Esophagus (tissue), 2 donors: ENCODE measurements around the gene MPDU1. TPM values are rescaled to one million over a fixed set of nuclear protein-coding genes. Genes with fewer than 3 reads are reported as not detected.
A peak's percentile ranks its signal among the peaks of the same experiment; 100 is the strongest.
"Not testable (repeated sequence)": the region's sequence is repeated elsewhere in the genome, so short reads cannot be mapped to it uniquely, and the experiment has no call there.

Source experiments
- H3K27ac ChIP-seq, 2 donors: one replicate each; pipeline ENCODE4 v1.5.1; 2013; ENCODE audit warnings: low read depth in 2 of 2, mild to moderate bottlenecking in 2 of 2, inconsistent platforms in 1 of 2, low read length in 1 of 2, moderate library complexity in 1 of 2
- H3K27me3 ChIP-seq, 2 donors: one replicate each; pipeline ENCODE4 v1.6.1; 2013; ENCODE audit warnings: low read length in 2 of 2, control low read depth in 1 of 2, mild to moderate bottlenecking in 1 of 2; ENCODE audit not compliant: insufficient read depth in 2 of 2, control insufficient read depth in 1 of 2
- H3K36me3 ChIP-seq, 2 donors: one replicate each; pipeline ENCODE4 v1.6.1; 2013; ENCODE audit warnings: low read length in 1 of 2; ENCODE audit not compliant: control insufficient read depth in 2 of 2, insufficient read depth in 2 of 2
- H3K4me1 ChIP-seq, 2 donors: one replicate each; pipeline ENCODE4 v1.6.1; 2013; ENCODE audit warnings: low read length in 1 of 2; ENCODE audit not compliant: control insufficient read depth in 2 of 2, insufficient read depth in 2 of 2
- H3K4me3 ChIP-seq, 2 donors: one replicate each; pipeline ENCODE4 v1.5.1; 2013; ENCODE audit warnings: low read length in 2 of 2, mild to moderate bottlenecking in 2 of 2, low read depth in 1 of 2, moderate library complexity in 1 of 2
- H3K9me3 ChIP-seq, 2 donors: one replicate each; pipeline ENCODE4 v1.6.1; 2013; ENCODE audit warnings: mild to moderate bottlenecking in 2 of 2, low read depth in 1 of 2, low read length in 1 of 2, moderate library complexity in 1 of 2; ENCODE audit not compliant: control insufficient read depth in 2 of 2, insufficient read depth in 1 of 2
- WGBS, 2 donors: extraction: QIAGEN DNeasy Blood & Tissue Kit; methylation state at CpG; one replicate each; pipeline ENCODE4 v1.1.7; 2013; 5-methylcytosine and 5-hydroxymethylcytosine counted together
- polyA plus RNA-seq, 2 donors: library from polyadenylated mRNA; stranded (reverse); fragments of 200-250 nt; gene quantifications; one replicate each; pipeline ENCODE4 v1.2.3, GENCODE V29; 2013
- donor health status: healthy with polysubstance abuse.
- donor health status: Bipolar disorder and iron deficiency.

Gene MPDU1
- polyA plus RNA-seq, 2 donors, result 56.9 to 60.0 TPM

DNA sequence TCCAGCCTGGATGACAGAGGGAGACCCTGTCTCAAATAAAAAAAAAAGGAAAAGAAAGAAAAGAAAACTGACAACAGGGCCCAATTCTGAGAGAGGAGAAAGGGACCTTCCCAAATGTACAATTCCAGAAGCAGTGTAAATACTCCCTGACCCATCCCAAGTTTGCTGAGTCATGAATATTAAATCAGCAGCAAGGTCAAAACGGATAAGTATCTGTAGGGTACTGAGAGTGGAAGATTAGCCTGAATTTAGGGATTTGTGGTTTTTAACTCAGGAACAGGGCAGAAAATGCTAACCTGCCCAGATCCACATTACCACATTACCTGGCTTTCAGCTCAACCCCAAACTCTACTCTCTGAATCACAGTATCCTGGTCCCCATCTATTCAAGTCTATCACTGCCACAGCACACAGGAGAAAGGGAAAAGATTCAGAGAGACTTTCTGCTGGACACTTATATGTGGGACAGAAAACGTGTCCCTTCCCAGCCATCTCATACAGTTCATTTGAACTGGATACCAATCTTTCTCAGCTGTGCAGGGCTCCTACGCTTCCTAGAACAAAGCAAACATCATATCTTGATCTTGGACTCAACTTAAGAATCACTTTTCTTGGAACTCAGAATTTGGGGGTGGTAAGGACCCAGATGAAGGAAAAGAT lies 28.1 kb downstream of the MPDU1 start:
- Histone ChIP-seq H3K27ac (no peak overlapping the region), H3K27me3 (no peaks in the 10 kb centered on the region), H3K4me1 (no peaks in the 10 kb centered on the region), H3K9me3 (no peaks in the 10 kb centered on the region), H3K36me3 (peaks cover 0 to 2% of the 10 kb centered on the region in 2 donors), H3K4me3 (no peak overlapping the region)
- WGBS, 2 donors, result 57 to 62% methylated on average over 3 of the region's 3 CpGs

DNA sequence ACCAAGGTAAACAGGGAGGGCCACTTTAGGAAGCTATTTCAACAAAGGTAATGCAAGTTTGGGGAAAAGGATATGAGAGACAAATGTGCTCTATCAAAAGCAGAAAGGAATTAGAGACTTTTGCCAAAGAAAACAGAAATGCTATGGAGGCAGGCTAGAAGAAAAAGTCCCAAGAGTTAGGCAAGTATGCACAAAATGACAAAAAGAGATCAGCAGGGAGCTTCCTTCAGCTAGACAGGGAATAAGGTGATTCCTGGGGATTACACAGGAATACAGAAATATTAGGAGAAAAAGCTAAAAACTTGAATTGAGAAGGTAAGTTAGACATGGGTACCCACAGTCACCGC lies 28.6 kb downstream of the MPDU1 start:
- H3K27ac ChIP-seq, result no peak overlapping the region
- WGBS, 2 donors, result 96 to 97% methylated on average over 1 of the region's 1 CpG
- no peaks in the 10 kb centered on the region for H3K27me3 ChIP-seq
- H3K4me3 ChIP-seq, result no peak overlapping the region
- H3K9me3 ChIP-seq, result no peaks in the 10 kb centered on the region
- H3K4me1 ChIP-seq, result no peaks in the 10 kb centered on the region
- H3K36me3 ChIP-seq, result peaks cover 0 to 2% of the 10 kb centered on the region in 2 donors

DNA sequence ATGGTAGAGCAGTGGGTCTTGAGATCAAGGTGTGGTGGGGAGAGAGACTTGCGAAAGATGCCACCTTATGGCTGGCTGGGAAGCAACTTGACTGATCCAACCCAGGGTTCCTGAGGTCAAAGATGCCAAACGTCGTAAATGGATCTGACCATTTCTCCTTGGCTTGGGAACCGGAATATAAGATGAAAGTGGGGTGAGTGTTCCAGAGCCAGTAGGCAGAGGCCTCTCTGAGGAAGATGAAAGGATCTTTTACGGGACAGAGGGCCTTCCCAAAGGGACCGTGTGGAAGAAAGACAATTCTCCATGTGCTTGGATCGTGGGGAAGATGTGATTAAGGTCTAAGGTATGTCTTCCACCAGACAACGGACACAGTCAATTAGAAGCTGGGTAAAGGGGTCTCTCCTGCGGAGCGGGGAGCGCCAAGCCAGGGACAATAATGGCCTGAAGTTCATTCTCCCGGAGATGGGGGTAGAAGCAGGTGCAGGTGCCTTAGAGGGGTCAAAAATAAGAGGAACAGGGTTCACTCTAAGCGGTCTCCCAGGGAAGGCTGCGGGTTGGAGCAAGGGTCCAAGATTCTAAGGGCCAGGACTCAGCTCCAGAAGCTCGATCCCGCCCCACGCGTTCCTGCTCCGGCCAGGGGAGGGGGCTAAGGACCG lies 30.2 kb downstream of the MPDU1 start:
- Histone ChIP-seq H3K36me3 (peaks cover 0 to 2% of the 10 kb centered on the region in 2 donors), H3K27me3 (no peaks in the 10 kb centered on the region), H3K27ac (peak overlapping the region; percentile 98 to 99), H3K4me3 (peak overlapping the region; percentile 85 to 89), H3K9me3 (no peaks in the 10 kb centered on the region), H3K4me1 (no peaks in the 10 kb centered on the region)
- WGBS, 2 donors, result 4 to 5% methylated on average over 19 to 20 of the region's 20 CpGs

DNA sequence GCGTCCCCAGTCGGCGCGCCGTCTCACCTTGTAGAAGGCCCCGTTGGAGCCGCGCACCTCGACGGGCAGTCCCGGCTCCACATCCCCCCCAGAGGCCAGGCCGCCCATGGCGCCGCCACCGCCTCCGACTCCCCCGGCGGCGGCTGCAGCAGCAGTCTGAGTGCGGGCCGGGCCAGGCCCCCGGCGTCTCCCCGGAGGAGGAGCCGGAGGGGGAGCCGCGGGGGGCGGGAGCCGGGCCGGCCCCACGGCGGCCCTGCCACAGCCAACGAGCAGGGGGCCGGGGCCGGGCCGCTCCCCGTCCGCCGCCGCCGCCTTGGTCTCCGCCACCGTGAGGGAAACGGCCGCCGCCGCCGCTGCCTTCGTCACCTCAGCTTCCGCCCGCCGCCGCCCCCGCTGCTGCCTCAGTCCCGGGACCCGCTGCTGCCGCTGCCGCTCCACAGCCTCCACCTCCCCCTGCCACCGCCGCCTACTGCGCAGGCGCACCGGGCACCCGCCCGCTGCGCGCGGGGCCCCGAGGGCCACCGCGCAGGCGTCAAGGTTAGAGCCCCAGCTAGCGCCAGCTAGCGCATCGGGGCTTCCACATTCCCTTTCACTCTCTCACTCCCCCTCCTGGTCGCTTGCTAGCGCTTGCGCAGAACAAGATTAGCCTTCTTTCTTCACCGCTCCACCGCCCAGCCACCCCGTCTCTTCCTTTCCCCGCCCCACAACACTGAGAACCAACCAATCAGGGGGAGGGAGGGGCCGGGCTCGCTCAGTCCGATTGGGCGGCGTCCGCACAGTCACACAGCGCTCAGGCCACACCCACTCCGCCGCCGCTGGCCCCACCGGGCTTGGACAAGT lies 31.0 kb downstream of the MPDU1 start, which contains the start of gene FXR2:
TSS of gene FXR2 (minus strand) at position 473 of the 840 bp plus-strand sequence. CDS start at position 108, 365 bp downstream.
- no peaks in the 10 kb centered on the region for H3K9me3 ChIP-seq
- H3K27me3 ChIP-seq, result no peaks in the 10 kb centered on the region
- WGBS, 2 donors, result 1% methylated on average over 49 to 93 of the region's 93 CpGs
- no peaks in the 10 kb centered on the region for H3K4me1 ChIP-seq
- H3K36me3 ChIP-seq, result peaks cover 0 to 2% of the 10 kb centered on the region in 2 donors
- H3K27ac ChIP-seq, result peak within 1 kb of the TSS; percentile 98 to 99
- H3K4me3 ChIP-seq, result peak within 1 kb of the TSS; percentile 85 to 89

DNA sequence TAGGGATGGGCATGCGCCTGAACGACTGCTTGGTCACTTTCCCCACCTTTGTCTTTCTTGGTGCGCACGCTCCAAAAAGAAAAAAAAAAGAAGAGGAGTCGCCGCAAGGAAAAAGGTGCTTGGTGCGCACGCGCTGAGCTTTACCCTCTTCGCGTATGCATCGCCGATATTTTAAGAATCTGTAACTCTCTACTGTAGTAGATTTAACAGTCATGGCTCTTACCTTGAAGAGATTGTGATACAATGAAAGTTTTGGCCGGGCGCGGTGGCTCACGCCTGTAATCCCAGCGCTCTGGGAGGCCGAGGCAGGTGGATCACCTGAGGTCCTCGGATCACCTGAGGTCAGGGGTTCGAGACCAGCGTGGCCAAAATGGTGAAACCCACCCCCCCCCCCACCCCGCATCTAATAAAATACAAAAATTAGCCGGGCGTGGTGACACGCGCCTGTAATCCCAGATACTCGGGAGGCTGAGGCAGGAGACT lies 31.7 kb downstream of the MPDU1 start:
- no peaks in the 10 kb centered on the region for H3K27me3 ChIP-seq
- peak overlapping the region; percentile 14 to 22 for H3K4me3 ChIP-seq
- WGBS, 2 donors, result 5% methylated on average over 28 of the region's 28 CpGs
- no peaks in the 10 kb centered on the region for H3K4me1 ChIP-seq
- peaks cover 0 to 2% of the 10 kb centered on the region in 2 donors for H3K36me3 ChIP-seq
- no peaks in the 10 kb centered on the region for H3K9me3 ChIP-seq
- peak overlapping the region; percentile 85 to 87 for H3K27ac ChIP-seq

DNA sequence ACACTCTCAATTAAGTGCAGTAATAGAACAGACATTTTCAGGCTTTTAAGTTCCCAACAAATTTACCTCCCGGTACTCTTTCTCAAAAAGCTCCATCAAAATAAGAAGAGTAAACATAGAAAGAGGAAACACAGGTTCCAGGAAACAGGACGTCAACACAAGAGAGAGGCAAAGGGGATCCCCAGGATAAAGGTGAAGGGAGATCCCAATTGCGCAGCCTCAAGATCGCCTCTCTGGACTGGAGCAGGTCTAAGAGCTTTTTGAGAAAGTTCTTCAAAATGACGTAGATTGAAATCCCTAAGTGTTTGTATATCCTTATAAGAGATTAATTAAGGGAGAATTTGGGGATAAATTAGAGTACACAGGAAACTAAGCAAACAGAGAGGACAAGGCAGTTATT lies 35.0 kb downstream of the MPDU1 start:
- WGBS, 2 donors, result 73 to 75% methylated on average over 5 of the region's 5 CpGs
- Histone ChIP-seq H3K27me3 (no peaks in the 10 kb centered on the region), H3K36me3 (no peaks in the 10 kb centered on the region), H3K4me3 (no peak overlapping the region), H3K4me1 (no peaks in the 10 kb centered on the region), H3K9me3 (no peaks in the 10 kb centered on the region), H3K27ac (no peak overlapping the region)

DNA sequence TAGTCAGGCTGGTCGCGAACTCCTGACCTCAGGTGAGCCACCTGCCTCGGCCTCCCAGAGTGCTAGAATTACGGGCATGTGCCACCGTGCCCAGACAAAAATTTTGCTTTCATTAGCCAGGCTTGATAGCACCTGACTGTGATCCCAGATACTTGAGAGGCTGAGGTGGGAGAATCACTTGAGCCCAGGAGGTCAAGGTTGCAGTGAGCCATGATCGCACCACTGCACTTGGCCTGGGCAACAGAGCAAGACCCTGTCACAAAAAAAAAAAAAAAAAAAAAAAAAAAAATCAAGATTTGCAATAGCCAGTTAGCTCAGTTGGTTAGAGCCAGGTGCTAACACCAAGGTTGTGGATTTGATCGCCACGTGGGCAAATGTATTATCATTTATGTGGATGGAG lies 37.2 kb downstream of the MPDU1 start:
- Histone ChIP-seq H3K27ac (no peak overlapping the region), H3K9me3 (no peaks in the 10 kb centered on the region), H3K4me3 (no peak overlapping the region), H3K4me1 (no peaks in the 10 kb centered on the region), H3K36me3 (no peaks in the 10 kb centered on the region), H3K27me3 (no peaks in the 10 kb centered on the region)
- 80 to 81% methylated on average over 8 of the region's 8 CpGs for WGBS, 2 donors

DNA sequence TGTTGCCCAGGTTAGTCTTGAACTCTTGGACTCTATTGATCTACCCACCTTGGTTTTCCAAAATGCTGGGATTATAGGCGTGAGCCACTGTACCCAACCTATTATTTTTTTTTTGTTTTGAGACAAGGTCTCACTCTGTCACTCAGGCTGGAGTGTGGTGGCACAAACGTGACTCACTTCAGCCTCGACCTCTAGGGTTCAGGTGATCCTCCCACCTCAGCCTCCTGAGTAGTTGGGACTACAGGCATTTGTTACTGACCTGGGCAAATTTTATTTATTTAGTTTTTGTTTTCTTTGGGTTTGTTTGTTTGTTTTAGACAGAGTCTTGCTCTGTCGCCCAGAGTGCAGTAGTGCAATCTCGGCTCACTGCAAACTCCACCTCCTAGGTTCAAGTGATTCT lies 40.0 kb downstream of the MPDU1 start:
- H3K9me3 ChIP-seq, result no peaks in the 10 kb centered on the region
- no peaks in the 10 kb centered on the region for H3K36me3 ChIP-seq
- H3K4me3 ChIP-seq, result no peak overlapping the region
- 80 to 85% methylated on average over 5 of the region's 5 CpGs for WGBS, 2 donors
- H3K4me1 ChIP-seq, result peaks cover 3 to 4% of the 10 kb centered on the region in 2 donors
- no peaks in the 10 kb centered on the region for H3K27me3 ChIP-seq
- no peak overlapping the region for H3K27ac ChIP-seq

DNA sequence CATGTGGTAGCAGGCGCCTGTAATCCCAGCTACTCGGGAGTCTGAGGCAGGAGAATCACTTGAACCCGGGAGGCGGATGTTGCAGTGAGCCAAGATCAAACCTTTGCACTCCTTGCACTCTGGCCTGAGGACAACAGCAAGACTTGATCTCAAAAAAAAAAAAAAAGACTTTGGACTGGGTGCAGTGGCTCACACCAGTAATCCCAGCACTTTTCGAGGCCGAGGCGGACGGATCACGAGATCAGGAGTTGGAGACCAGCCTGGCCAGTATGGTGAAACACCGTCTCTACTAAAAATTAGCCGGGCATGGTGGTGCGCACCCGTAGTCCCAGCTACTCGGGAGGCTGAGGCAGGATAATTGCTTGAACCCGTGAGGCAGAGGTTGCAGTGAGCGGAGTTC lies 42.1 kb downstream of the MPDU1 start:
- H3K36me3 ChIP-seq, H3K4me3 ChIP-seq, H3K9me3 ChIP-seq, H3K27ac ChIP-seq, H3K4me1 ChIP-seq, H3K27me3 ChIP-seq: not testable (repeated sequence)
- WGBS, 2 donors, result 92 to 97% methylated on average over 16 of the region's 16 CpGs
